Measurements from ENCODE around the gene ITGA11. TPM values are rescaled to one million over a fixed set of nuclear protein-coding genes. Genes with fewer than 3 reads are reported as not detected.

ITGA11 gene
- total and polyA plus RNA-seq, 2 of the 13 experiments (the other 11 are each of a cell fraction or from before 2014, with no cell fraction given) = not detected

DNA sequence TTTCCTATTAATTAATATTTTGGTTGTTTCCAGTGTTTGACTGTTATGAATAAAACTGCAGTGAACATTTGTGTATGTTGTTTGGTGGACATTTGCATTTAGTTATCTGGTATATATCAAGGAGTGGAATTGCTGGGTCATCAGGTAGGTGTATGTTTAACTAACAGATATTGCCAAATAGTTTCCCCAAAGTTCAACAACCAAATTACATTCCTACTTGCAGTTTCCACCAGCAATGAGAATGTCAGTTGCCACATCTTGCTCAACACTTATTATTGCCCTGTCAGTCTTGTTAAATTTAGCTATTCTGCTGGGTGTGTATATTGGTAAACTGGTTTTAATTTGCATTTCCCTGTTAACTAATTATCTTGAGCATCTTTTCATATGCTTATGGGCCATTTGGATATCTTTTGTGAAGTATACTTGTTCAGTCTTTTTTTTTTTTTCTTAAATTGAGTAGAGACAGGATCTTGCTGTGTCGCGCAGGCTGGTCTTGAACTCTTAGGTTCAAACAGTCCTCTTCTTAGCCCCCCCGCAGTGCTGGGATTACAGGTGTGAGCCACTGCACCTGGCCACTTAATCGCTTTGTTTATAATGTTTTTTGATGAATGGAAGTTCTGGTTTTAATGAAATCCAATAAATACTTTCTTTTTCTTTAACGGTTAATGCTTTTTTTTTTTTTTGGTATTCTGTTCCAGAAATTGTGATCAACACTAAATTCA, 146.5 kb downstream of the ITGA11 start (continued):
- TF ChIP-seq, protein P1, sequence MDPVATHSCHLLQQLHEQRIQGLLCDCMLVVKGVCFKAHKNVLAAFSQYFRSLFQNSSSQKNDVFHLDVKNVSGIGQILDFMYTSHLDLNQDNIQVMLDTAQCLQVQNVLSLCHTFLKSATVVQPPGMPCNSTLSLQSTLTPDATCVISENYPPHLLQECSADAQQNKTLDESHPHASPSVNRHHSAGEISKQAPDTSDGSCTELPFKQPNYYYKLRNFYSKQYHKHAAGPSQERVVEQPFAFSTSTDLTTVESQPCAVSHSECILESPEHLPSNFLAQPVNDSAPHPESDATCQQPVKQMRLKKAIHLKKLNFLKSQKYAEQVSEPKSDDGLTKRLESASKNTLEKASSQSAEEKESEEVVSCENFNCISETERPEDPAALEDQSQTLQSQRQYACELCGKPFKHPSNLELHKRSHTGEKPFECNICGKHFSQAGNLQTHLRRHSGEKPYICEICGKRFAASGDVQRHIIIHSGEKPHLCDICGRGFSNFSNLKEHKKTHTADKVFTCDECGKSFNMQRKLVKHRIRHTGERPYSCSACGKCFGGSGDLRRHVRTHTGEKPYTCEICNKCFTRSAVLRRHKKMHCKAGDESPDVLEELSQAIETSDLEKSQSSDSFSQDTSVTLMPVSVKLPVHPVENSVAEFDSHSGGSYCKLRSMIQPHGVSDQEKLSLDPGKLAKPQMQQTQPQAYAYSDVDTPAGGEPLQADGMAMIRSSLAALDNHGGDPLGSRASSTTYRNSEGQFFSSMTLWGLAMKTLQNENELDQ (CRISPR knock-in tag; IDR thresholded peaks at IDR 0.05; ENCODE audit: borderline replicate concordance) = no peak
- TF ChIP-seq, protein P2, sequence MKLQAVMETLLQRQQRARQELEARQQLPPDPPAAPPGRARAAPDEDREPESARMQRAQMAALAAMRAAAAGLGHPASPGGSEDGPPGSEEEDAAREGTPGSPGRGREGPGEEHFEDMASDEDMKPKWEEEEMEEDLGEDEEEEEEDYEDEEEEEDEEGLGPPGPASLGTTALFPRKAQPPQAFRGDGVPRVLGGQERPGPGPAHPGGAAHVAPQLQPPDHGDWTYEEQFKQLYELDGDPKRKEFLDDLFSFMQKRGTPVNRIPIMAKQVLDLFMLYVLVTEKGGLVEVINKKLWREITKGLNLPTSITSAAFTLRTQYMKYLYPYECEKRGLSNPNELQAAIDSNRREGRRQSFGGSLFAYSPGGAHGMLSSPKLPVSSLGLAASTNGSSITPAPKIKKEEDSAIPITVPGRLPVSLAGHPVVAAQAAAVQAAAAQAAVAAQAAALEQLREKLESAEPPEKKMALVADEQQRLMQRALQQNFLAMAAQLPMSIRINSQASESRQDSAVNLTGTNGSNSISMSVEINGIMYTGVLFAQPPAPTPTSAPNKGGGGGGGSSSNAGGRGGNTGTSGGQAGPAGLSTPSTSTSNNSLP (IDR thresholded peaks at IDR 0.05; ENCODE audit: low read depth, low read length) = peak; percentile 93
- TF ChIP-seq NR2F1 (CRISPR knock-in tag; IDR thresholded peaks at IDR 0.05) (no peak), ZNF660 (CRISPR knock-in tag; IDR thresholded peaks at IDR 0.05; ENCODE audit: borderline replicate concordance, low read depth) (no peak), SOX5 (CRISPR knock-in tag; IDR thresholded peaks at IDR 0.05; ENCODE audit: borderline replicate concordance) (peak; percentile 56; the same call in 1 of the 2 replicates), ZNF225 (CRISPR knock-in tag; IDR thresholded peaks at IDR 0.05) (no peak), ZNF644 (CRISPR knock-in tag; IDR thresholded peaks at IDR 0.05; ENCODE audit: low read depth) (peak; percentile 20; the same call in 1 of the 2 replicates), ZNF543 (CRISPR knock-in tag; IDR thresholded peaks at IDR 0.05) (no peak), KDM1A (CRISPR knock-in tag; IDR thresholded peaks at IDR 0.05) (no peak)
- TF ChIP-seq, protein P3, sequence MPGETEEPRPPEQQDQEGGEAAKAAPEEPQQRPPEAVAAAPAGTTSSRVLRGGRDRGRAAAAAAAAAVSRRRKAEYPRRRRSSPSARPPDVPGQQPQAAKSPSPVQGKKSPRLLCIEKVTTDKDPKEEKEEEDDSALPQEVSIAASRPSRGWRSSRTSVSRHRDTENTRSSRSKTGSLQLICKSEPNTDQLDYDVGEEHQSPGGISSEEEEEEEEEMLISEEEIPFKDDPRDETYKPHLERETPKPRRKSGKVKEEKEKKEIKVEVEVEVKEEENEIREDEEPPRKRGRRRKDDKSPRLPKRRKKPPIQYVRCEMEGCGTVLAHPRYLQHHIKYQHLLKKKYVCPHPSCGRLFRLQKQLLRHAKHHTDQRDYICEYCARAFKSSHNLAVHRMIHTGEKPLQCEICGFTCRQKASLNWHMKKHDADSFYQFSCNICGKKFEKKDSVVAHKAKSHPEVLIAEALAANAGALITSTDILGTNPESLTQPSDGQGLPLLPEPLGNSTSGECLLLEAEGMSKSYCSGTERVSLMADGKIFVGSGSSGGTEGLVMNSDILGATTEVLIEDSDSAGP (CRISPR knock-in tag; IDR thresholded peaks at IDR 0.05; ENCODE audit: borderline replicate concordance) = no peak
- TF ChIP-seq, protein P4, sequence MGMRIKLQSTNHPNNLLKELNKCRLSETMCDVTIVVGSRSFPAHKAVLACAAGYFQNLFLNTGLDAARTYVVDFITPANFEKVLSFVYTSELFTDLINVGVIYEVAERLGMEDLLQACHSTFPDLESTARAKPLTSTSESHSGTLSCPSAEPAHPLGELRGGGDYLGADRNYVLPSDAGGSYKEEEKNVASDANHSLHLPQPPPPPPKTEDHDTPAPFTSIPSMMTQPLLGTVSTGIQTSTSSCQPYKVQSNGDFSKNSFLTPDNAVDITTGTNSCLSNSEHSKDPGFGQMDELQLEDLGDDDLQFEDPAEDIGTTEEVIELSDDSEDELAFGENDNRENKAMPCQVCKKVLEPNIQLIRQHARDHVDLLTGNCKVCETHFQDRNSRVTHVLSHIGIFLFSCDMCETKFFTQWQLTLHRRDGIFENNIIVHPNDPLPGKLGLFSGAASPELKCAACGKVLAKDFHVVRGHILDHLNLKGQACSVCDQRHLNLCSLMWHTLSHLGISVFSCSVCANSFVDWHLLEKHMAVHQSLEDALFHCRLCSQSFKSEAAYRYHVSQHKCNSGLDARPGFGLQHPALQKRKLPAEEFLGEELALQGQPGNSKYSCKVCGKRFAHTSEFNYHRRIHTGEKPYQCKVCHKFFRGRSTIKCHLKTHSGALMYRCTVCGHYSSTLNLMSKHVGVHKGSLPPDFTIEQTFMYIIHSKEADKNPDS (CRISPR knock-in tag; IDR thresholded peaks at IDR 0.05) = no peak
- TF ChIP-seq, protein P5, sequence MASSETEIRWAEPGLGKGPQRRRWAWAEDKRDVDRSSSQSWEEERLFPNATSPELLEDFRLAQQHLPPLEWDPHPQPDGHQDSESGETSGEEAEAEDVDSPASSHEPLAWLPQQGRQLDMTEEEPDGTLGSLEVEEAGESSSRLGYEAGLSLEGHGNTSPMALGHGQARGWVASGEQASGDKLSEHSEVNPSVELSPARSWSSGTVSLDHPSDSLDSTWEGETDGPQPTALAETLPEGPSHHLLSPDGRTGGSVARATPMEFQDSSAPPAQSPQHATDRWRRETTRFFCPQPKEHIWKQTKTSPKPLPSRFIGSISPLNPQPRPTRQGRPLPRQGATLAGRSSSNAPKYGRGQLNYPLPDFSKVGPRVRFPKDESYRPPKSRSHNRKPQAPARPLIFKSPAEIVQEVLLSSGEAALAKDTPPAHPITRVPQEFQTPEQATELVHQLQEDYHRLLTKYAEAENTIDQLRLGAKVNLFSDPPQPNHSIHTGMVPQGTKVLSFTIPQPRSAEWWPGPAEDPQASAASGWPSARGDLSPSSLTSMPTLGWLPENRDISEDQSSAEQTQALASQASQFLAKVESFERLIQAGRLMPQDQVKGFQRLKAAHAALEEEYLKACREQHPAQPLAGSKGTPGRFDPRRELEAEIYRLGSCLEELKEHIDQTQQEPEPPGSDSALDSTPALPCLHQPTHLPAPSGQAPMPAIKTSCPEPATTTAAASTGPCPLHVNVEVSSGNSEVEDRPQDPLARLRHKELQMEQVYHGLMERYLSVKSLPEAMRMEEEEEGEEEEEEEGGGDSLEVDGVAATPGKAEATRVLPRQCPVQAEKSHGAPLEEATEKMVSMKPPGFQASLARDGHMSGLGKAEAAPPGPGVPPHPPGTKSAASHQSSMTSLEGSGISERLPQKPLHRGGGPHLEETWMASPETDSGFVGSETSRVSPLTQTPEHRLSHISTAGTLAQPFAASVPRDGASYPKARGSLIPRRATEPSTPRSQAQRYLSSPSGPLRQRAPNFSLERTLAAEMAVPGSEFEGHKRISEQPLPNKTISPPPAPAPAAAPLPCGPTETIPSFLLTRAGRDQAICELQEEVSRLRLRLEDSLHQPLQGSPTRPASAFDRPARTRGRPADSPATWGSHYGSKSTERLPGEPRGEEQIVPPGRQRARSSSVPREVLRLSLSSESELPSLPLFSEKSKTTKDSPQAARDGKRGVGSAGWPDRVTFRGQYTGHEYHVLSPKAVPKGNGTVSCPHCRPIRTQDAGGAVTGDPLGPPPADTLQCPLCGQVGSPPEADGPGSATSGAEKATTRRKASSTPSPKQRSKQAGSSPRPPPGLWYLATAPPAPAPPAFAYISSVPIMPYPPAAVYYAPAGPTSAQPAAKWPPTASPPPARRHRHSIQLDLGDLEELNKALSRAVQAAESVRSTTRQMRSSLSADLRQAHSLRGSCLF (CRISPR knock-in tag; IDR thresholded peaks at IDR 0.05; ENCODE audit: borderline replicate concordance) = no peak
